HG02938 (cell line): ENCODE measurements around the gene FAM3C.
"Not testable (repeated sequence)": the region's sequence is repeated elsewhere in the genome, so short reads cannot be mapped to it uniquely, and the experiment has no call there.

Experiments used
- ATAC-seq: cut with Tn5 transposase; IDR thresholded peaks from one replicate; pipeline ENCODE4 v1.9.1; 2021; ENCODE audit warnings: mild to moderate bottlenecking, moderate library complexity; ENCODE audit not compliant: unreplicated experiment

FAM3C gene

GRCh38 chr7:121334875-121335648, 61.0 kb downstream of the FAM3C start:
- ATAC-seq = no peak

DNA sequence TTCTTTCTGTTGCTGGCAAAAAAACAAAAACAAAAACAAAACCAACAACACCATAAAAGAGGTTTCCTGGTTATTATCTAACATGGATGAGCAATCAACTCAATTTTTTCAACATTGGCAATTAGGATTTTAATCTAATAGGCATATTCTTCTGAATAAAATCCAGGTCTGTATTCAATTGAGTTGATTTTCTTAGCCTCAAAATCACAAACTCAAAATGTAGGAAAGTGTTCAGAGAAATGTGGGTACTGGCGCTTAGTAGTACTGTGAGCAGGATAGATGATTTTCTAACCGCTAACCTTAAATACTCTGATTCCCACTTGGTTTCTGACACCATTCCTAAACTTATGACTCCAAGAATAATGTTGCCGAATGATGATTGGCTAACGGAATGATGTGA, 61.7 kb downstream of the FAM3C start:
- ATAC-seq = no peak

DNA sequence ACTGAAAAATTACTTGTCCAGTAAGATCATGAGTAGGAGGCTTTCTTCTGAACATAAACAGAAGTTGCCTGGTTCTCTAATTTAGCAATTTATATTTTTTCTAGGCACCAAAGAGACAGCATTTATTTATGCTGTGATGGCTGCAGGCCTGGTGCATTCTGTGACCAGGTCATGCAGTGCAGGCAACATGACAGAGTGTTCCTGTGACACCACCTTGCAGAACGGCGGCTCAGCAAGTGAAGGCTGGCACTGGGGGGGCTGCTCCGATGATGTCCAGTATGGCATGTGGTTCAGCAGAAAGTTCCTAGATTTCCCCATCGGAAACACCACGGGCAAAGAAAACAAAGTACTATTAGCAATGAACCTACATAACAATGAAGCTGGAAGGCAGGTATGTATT, 64.5 kb downstream of the FAM3C start:
- no peak for ATAC-seq

- no peak for ATAC-seq
Observed at GRCh38 chr7:121331048-121331447, 65.1 kb downstream of the FAM3C start.

- ATAC-seq = peak; percentile 34
Observed at GRCh38 chr7:121330053-121330833, 65.9 kb downstream of the FAM3C start.

DNA sequence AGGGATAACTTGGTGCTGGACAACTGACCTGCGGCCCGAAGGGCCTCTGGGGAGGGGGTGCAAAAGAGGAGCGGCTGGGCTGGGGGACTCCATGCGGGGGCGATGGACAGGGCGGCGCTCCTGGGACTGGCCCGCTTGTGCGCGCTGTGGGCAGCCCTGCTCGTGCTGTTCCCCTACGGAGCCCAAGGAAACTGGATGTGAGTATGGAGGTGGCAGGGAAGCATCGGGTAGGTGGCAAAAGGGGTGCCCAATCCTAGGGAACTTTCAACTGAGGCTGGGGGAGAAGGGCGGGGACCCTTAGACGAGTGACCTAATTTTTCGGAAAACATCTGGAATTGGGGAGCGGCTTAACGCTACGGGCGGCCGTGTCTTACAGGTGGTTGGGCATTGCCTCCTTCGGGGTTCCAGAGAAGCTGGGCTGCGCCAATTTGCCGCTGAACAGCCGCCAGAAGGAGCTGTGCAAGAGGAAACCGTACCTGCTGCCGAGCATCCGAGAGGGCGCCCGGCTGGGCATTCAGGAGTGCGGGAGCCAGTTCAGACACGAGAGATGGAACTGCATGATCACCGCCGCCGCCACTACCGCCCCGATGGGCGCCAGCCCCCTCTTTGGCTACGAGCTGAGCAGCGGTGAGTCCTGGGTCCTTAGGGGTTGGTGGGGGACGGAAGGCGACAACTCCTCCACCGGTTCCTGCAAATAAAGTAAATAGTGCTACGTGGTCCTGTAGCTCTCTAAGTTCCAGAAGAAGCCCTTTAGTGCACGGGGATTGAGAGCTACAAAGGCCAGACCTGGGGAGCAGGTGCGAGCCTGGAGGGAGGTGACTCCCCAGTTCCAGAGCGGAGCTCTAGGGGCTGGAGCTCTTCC, 66.7 kb downstream of the FAM3C start:
- ATAC-seq = peak; percentile 66

DNA sequence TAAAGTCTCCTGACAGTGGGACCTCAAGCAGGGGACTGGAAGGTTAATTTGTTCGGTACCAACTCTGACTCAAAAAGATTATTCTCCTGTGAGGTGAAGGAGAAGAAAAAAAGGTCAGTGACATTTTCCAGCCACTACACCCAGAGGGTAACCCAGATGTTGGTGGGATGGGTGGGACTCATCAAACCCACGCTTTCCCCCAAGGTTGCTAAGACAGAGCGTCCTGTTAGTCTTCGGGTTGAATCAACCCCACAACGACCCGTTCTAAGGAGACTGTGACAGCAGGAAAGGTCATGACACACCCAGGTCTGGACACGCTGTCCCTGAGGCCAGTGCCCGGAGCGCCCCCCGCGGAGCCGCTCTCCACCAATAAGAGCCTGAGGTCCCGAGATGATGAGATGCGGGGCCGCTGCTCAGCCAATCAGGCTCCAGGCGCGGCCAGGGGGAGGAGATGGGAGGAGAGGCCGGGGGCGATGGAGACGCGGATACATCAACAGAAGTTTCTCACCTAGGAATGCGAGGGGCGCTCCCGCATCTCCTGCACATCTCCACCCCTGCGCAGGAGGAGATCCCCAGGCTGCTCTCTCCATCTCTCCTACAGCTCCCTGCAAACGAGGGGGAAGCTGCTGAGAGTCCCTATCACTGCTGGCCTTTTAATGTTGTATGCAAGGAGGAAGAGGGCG, 67.5 kb downstream of the FAM3C start, which contains the start of gene WNT16:
TSS of gene WNT16 (plus strand) at position 493 of the 683 bp plus-strand sequence. CDS start 293 bp downstream, outside the sequence.
- no peak for ATAC-seq

DNA sequence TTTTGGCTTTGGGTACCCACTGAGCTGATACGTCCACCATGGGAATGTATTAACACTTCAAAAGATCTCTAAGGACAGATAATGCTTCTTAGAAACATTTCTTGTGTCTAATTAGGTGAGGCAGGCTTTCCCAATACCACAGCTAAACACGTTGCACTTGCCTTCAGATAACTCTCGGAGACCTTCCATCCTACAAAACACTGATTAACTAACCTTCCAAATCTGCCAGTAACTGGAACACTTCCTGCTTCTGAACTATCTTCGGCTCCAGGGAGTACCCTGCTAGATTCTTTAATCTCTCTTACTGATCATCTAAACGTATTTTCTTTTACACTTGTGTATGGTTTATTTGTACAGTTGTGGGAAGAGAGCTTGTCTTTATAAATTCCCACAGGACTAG, 68.4 kb downstream of the FAM3C start:
- ATAC-seq = no peak

DNA sequence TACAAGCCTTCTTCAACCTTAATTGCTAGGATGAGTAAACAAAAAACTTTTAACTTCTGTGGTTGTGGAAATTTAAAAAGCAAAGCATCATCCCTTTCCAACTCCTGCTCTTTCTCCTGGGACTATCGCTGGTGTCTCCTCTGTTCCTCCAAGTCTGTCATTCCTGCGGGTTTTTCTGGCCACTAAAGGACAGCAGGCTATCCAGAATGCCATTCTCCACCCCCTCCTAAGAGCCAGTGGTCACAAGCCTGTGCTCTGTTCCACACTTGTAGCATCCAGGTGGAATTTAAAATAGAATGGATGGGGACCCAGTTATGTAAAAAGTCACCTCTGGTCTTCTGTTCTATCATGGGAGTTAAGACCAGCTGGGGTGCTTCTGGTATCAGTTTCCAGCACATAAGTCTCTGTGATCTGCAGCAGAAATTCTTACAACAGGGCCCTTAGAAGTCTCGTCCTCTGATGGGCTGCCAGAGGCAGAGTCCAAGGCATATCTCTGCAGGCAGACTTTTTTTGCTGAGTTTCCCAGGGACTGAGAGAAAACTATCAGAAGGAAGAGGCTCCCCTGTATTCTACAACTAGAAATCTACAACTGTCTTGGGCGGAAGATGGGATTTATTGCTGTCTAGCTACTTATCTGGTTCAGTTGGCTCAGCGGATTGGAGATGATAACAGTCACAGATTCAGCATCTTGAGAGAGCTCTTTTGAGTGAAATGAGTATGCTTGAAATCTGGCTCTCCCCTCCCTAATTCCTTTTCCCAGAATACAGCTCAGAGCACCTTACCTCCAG, 72.4 kb downstream of the FAM3C start:
- no peak for ATAC-seq

DNA sequence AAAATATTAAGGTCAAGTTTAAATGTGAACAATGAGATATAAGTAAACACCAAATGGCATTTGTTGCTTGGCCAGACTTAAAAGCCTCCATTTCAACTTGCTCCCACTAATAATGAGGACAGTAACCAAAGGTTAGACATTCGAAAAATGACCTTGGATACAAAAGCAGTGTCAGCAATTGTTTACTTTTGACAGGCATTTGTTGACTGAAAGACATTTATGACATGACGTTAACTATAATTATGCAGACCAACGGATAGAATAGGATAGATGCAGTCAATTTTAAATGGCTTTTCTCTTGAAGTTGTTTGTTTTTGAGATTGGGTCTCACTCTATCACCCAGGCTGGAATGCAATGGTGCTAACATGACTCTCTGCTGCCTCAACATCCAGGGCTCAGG, 73.6 kb downstream of the FAM3C start:
- ATAC-seq = no peak

DNA sequence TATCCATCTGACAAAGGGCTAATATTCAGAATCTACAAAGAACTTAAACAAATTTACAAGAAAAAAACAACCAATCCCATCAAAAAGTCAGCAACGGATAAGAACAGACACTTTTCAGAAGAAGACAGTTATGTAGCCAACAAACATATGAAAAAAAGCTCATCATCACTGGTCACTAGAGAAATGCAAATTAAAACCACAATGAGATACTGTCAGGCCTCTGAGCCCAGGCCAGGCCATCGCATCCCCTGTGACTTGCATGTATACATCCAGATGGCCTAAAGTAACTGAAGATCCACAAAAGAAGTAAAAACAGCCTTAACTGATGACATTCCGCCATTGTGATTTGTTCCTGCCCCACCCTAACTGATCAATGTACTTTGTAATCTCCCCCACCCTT, 80.9 kb downstream of the FAM3C start:
- not testable (repeated sequence) for ATAC-seq

DNA sequence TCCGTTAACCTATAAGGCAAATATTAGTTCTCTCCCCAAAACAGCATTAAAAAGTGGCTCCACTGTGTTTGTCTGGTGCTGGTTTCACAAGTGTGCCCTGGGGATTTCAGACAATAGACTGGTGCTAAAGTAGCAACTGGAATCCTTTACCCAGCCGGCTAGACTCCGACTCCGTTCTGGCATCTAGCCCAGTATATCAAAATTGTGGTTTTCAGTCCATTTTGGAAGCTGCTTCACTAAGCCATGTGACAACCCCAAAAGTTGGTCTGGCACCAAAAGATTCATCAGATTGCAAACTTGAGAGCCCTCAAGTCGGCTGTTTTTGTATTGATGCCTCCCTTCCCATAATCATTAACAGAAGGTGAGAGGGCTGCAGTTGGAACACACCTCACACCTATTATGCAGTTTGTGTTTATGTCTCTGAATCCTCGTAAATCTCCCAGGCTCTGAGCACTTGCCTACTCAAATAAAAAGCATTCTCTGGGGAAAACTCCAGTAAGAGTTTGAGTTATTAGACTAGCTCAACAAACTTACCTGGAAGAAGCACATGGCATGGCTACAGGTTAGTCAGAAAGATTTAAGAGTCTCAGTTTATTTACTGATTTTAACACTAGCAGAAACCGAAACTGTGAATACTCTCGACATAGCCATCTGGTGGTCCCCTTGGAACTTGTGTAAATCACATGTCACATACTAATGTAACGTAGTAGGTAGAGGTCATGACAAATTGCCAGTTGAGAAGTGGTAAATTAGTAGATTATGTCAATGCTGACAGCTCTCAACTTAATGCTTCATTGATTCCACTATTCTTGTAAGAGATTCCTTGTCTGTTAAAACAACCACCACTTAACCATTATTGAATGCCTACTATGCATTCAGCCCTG, 82.1 kb downstream of the FAM3C start:
- peak; percentile 92 for ATAC-seq

DNA sequence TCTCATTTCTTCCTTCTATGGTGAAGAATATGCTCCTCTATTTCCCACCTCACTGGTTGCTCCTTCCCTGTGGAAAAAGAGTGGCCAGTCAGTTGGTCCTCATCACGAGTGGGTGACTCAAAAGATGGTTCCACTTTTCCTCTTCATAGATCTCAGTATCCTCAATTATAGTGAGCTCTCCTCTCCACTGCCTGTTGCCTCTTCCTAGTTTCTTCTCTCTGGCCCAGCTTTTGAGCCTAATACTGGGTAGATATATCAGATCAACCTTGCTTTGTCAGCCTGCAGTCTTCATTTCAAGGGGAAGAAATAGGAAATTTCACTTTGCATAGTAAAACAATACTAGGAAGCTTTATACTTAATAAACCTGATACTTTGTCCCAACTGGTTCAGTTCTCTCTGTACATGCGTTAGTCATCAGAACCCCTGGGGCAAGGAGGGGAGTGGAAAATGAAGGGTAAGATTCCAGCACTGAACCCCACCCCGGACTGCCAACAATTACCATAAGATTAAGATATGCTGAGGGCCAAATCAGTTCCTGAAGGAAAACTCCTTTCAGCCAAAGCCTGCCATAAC, 82.8 kb downstream of the FAM3C start:
- ATAC-seq = no peak

DNA sequence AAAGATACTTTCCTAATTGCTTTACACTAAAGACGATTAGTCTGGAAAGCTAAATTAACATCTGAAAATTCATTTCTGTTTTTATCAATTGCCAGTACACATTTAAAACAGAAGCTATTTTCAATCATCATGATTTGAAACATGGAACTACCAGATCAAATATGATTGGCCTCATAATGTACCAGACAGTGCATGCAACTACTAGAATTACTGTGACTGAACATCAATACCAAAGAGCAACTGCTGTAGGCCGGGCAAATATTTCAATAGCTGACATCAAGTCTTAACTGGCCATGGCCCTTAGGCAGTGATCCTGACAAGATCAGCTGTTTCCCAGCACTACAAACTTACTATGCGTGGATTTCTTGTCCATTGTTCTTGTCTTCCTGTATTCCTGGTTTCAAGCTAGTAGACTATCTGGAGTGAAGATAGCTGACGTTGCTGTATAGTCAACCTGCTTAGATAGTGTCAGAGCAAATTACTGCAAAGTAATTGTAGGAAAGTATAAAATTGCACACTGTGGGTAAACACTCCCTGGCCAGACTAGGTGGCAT, 89.0 kb downstream of the FAM3C start:
- ATAC-seq = no peak

GRCh38 chr7:121306565-121306964, 89.5 kb downstream of the FAM3C start:
- no peak for ATAC-seq

DNA sequence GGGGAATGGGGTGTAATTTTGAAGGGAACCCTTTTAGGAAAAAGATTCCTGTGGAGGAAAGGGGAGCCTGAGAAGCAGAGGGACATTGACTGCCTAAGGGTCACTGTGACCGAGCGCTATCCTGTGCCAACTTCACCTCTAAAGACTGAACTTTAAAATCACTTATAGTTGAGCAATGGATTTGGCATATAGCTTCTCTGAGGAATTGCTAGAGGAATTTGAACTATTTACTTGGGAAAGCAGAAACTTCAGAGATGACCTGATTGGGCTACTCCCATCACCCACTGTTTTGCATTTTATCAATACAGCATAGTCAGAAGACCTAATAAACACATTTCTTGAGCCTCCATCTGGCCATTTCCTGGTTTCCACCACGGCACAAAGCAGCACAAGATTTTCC, 91.0 kb downstream of the FAM3C start:
- ATAC-seq = no peak

DNA sequence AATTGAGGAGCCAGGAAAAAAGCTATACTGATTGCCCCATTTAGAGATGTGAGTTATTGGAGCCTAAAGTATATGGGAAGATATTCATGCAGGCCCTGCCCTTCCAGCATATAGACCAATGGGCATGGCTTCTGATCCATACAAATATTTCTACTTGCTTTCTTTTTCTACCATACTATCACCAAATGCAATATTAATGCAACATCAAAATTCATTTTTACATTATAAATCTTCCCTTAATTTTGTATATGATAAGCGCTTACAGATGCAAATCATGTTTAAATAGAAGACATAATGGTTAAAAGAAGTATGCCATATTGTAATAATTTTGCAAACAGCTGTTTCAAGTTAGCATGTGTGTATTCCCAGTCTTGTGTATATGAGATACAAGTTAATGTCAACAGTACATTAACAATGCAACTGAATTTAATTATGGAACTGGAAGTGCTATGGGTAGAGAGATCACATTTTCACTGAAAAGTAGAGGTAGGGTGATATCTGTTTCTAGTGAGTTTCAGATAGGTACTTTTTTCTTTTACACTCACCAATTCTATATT, 91.9 kb downstream of the FAM3C start:
- no peak for ATAC-seq
